D341Med (cell line): Measurements from ENCODE around the gene PQBP1.
A peak's percentile ranks its signal among the peaks of the same experiment; 100 is the strongest.

ENCODE experiments used
- DNase-seq: peaks from one replicate; pipeline ENCODE4 v3.0.0; 2012; ENCODE audit warnings: low spot score

The PQBP1 gene

GRCh38 chrX:48924270-48924669 lies 26.5 kb downstream of the PQBP1 start:
- no peak for DNase-seq

GRCh38 chrX:48927123-48927522 lies 29.4 kb downstream of the PQBP1 start:
- no peak for DNase-seq

- DNase-seq, result no peak
These were observed 30.1 kb downstream of the PQBP1 start for GRCh38 chrX:48927736-48928382.

- DNase-seq, result no peak
These were observed 36.0 kb downstream of the PQBP1 start for GRCh38 chrX:48933757-48934156.

GRCh38 chrX:48934581-48935300 lies 37.0 kb downstream of the PQBP1 start:
- DNase-seq, result no peak

GRCh38 chrX:48935301-48935670 lies 37.6 kb downstream of the PQBP1 start:
- no peak for DNase-seq

- DNase-seq, result no peak
These were observed 38.8 kb downstream of the PQBP1 start for GRCh38 chrX:48936429-48937053.

GRCh38 chrX:48937054-48937907 lies 39.6 kb downstream of the PQBP1 start:
- DNase-seq, result no peak

- DNase-seq, result no peak
These were observed 41.1 kb downstream of the PQBP1 start for GRCh38 chrX:48938721-48939425.

GRCh38 chrX:48939524-48940228 lies 41.9 kb downstream of the PQBP1 start:
- DNase-seq, result no peak

- DNase-seq, result no peak
These were observed 42.8 kb downstream of the PQBP1 start for GRCh38 chrX:48940404-48940955.

- no peak for DNase-seq
These were observed 45.2 kb downstream of the PQBP1 start for GRCh38 chrX:48942895-48943294.

- peak; percentile 73 for DNase-seq
These were observed 48.0 kb downstream of the PQBP1 start for GRCh38 chrX:48945517-48946348.

- no peak for DNase-seq
These were observed 50.9 kb downstream of the PQBP1 start for GRCh38 chrX:48948589-48948988.
